H1 (cell line): ENCODE measurements around the gene GALNT17. TPM values are rescaled to one million over a fixed set of nuclear protein-coding genes. Genes with fewer than 3 reads are reported as not detected.

Experiments
- CTCF ChIA-PET: fragments of 300-600 bp; sonication (Branson Sonifier 250); formaldehyde crosslinking; loops from one replicate; lab custom pipeline; 2021; ENCODE audit not compliant: partially characterized antibody; lab: Charles Lee
- POLR2A ChIA-PET: fragments of 300-600 bp; sonication (Branson Sonifier 250); formaldehyde crosslinking; loops from one replicate; lab custom pipeline; 2021; ENCODE audit warnings: inconsistent platforms; ENCODE audit not compliant: partially characterized antibody; lab: Charles Lee
- DNase-seq, 2 experiments: peaks; one replicate each; pipeline versions ENCODE4 v3.0.0 to v3.0.0-alpha.2; 2010 to 2022; ENCODE audit warnings: low spot score in 2 of 2, low read depth in 1 of 2, mixed read lengths in 1 of 2
- FAIRE-seq: peaks from 2 replicates; lab custom pipeline; 2011; peaks lifted over from hg19 to GRCh38; lab: Jason Lieb, UNC
- H2AFZ ChIP-seq: 2 replicates; pipeline ENCODE4 v1.8.1; 2012; ENCODE audit warnings: low read length, inconsistent platforms
- H2AK5ac ChIP-seq: 2 replicates; pipeline ENCODE4 v1.6.1; 2013; ENCODE audit warnings: low read depth, low read length
- H2BK120ac ChIP-seq: replicated peaks from 2 replicates; pipeline ENCODE3; 2013; ENCODE audit warnings: low read depth, low read length, inconsistent platforms
- H2BK12ac ChIP-seq: 2 replicates; pipeline ENCODE4 v1.6.1; 2013; ENCODE audit warnings: low read depth, low read length
- H2BK15ac ChIP-seq: 2 replicates; pipeline ENCODE4 v1.6.1; 2013; ENCODE audit warnings: low read length
- H2BK20ac ChIP-seq: 2 replicates; pipeline ENCODE4 v1.6.1; 2013; ENCODE audit warnings: low read length
- H2BK5ac ChIP-seq: 2 replicates; pipeline ENCODE4 v1.6.1; 2013; ENCODE audit warnings: low read depth, low read length
- H3K14ac ChIP-seq: 2 replicates; pipeline ENCODE4 v1.6.1; 2013; ENCODE audit warnings: inconsistent platforms; ENCODE audit not compliant: insufficient read length
- H3K18ac ChIP-seq: 2 replicates; pipeline ENCODE4 v1.6.1; 2013; ENCODE audit warnings: low read length; ENCODE audit errors: extremely low read depth
- H3K23ac ChIP-seq: 2 replicates; pipeline ENCODE4 v1.6.1; 2013; ENCODE audit warnings: inconsistent platforms; ENCODE audit not compliant: insufficient read length
- H3K23me2 ChIP-seq: 2 replicates; pipeline ENCODE4 v1.6.1; 2013; ENCODE audit warnings: low read depth, low read length
- H3K27ac ChIP-seq: 2 replicates; pipeline ENCODE4 v1.6.1; 2011; ENCODE audit warnings: low read depth, low read length, inconsistent platforms
- H3K27me3 ChIP-seq, 4 experiments: replicated peaks in 1 of 4; 1 replicate in 1 of 4; 2 replicates in 3 of 4; pipeline versions ENCODE4 v1.6.1 to v1.8.1; 2011 to 2013; ENCODE audit warnings: low read length in 3 of 4, mild to moderate bottlenecking in 3 of 4, inconsistent platforms in 2 of 4, mixed read lengths in 2 of 4, moderate library complexity in 1 of 4; ENCODE audit not compliant: control insufficient read depth in 3 of 4, insufficient read depth in 3 of 4; ENCODE audit errors: extremely low read depth in 1 of 4
- H3K36me3 ChIP-seq, 4 experiments: 2 replicates each; pipeline versions ENCODE4 v1.6.1 to v1.8.1; 2011 to 2013; ENCODE audit warnings: mild to moderate bottlenecking in 4 of 4, low read length in 3 of 4, moderate library complexity in 2 of 4, control low read depth in 1 of 4, inconsistent platforms in 1 of 4; ENCODE audit not compliant: insufficient read depth in 4 of 4, control insufficient read depth in 2 of 4
- H3K4ac ChIP-seq: replicated peaks from 2 replicates; pipeline ENCODE3; 2013; ENCODE audit warnings: low read length, low read depth, mixed read lengths, inconsistent platforms; ENCODE audit not compliant: insufficient read length
- H3K4me1 ChIP-seq, 4 experiments: replicated peaks in 1 of 4; 1 replicate in 1 of 4; 2 replicates in 3 of 4; pipeline versions ENCODE4 v1.6.1 to v1.8.1; 2011 to 2013; ENCODE audit warnings: low read length in 3 of 4, inconsistent platforms in 2 of 4, mixed read lengths in 1 of 4; ENCODE audit not compliant: insufficient read depth in 4 of 4, control insufficient read depth in 3 of 4
- H3K4me2 ChIP-seq, 2 experiments: 2 replicates each; pipeline versions ENCODE4 v1.6.1 to v1.8.1; 2011 to 2013; ENCODE audit warnings: low read depth in 2 of 2, low read length in 2 of 2, control low read depth in 1 of 2, inconsistent platforms in 1 of 2, mild to moderate bottlenecking in 1 of 2; ENCODE audit not compliant: insufficient read depth in 1 of 2
- H3K4me3 ChIP-seq, 4 experiments: fragments of 200-600, 300-600 bp in 1 of 4; sonication (generic), shearing (Covaris generic), sonication (Bioruptor Twin) in 1 of 4; 2 replicates each; pipeline versions ENCODE4 v1.5.1 to v1.8.1; 2011 to 2016; ENCODE audit warnings: low read length in 4 of 4, low read depth in 3 of 4, control low read depth in 2 of 4, inconsistent platforms in 2 of 4, mild to moderate bottlenecking in 2 of 4, mixed read lengths in 1 of 4, moderate library complexity in 1 of 4; ENCODE audit not compliant: insufficient read depth in 2 of 4; ENCODE audit errors: extremely low read depth in 1 of 4
- H3K56ac ChIP-seq: replicated peaks from 2 replicates; pipeline ENCODE3; 2013; ENCODE audit warnings: low read depth, mild to moderate bottlenecking, mixed read lengths, low read length, inconsistent platforms; ENCODE audit not compliant: insufficient read length
- H3K79me1 ChIP-seq: 2 replicates; pipeline ENCODE4 v1.6.1; 2013; ENCODE audit warnings: low read depth, low read length, control low read depth
- H3K79me2 ChIP-seq, 2 experiments: 2 replicates each; pipeline versions ENCODE4 v1.6.1 to v1.8.1; 2012 to 2013; ENCODE audit warnings: low read length in 2 of 2, mild to moderate bottlenecking in 2 of 2, inconsistent platforms in 1 of 2; ENCODE audit not compliant: insufficient read depth in 2 of 2, control insufficient read depth in 1 of 2
- H3K9ac ChIP-seq, 4 experiments: replicated peaks in 1 of 4; 1 replicate in 1 of 4; 2 replicates in 3 of 4; pipeline versions ENCODE4 v1.6.1 to v1.8.1; 2011 to 2013; ENCODE audit warnings: low read depth in 3 of 4, low read length in 3 of 4, control low read depth in 2 of 4, mild to moderate bottlenecking in 2 of 4, moderate library complexity in 2 of 4, inconsistent platforms in 1 of 4; ENCODE audit errors: extremely low read depth in 1 of 4
- H3K9me3 ChIP-seq, 2 experiments: 2 replicates each; pipeline versions ENCODE4 v1.6.1 to v1.8.1; 2012 to 2013; ENCODE audit warnings: mild to moderate bottlenecking in 2 of 2, moderate library complexity in 2 of 2, control low read depth in 1 of 2, inconsistent platforms in 1 of 2, low read depth in 1 of 2, low read length in 1 of 2, mixed read lengths in 1 of 2; ENCODE audit not compliant: insufficient read depth in 2 of 2
- H4K20me1 ChIP-seq, 2 experiments: replicated peaks in 1 of 2; 2 replicates each; pipeline versions ENCODE3 to v1.8.1; 2011 to 2013; ENCODE audit warnings: inconsistent platforms in 2 of 2, low read length in 2 of 2, mild to moderate bottlenecking in 1 of 2; ENCODE audit not compliant: insufficient read depth in 2 of 2, control insufficient read depth in 1 of 2
- H4K5ac ChIP-seq: 2 replicates; pipeline ENCODE4 v1.6.1; 2013; ENCODE audit warnings: low read length, low read depth, mixed read lengths, inconsistent platforms; ENCODE audit not compliant: insufficient read length
- H4K8ac ChIP-seq: 2 replicates; pipeline ENCODE4 v1.8.0; 2013; ENCODE audit warnings: mild to moderate bottlenecking, moderate library complexity, low read length, inconsistent platforms; ENCODE audit not compliant: insufficient read depth; ENCODE audit errors: extremely low read depth
- H4K91ac ChIP-seq: replicated peaks from 2 replicates; pipeline ENCODE3; 2013; ENCODE audit warnings: low read length, mixed read lengths, inconsistent platforms; ENCODE audit not compliant: insufficient read length
- ATF3 ChIP-seq: IDR thresholded peaks from 2 replicates; pipeline ENCODE4 v1.6.1; 2011; ENCODE audit warnings: low read depth, mild to moderate bottlenecking, low read length; ENCODE audit not compliant: insufficient read depth
- CBX5 ChIP-seq: fragments of 300-800, 300-1000 bp; sonication (generic); IDR thresholded peaks from 2 replicates; pipeline ENCODE4 v1.7.1; 2016; ENCODE audit warnings: antibody characterized with exemption, low read length, low read depth
- CHD2 ChIP-seq: IDR thresholded peaks from 2 replicates; pipeline ENCODE4 v1.6.1; 2012; ENCODE audit warnings: low read length, improper control_type of control experiment
- CREB1 ChIP-seq: IDR thresholded peaks from 2 replicates; pipeline ENCODE4 v1.6.1; 2012; ENCODE audit warnings: inconsistent platforms
- CTBP2 ChIP-seq: IDR thresholded peaks from 2 replicates; pipeline ENCODE4 v1.7.0; 2011; ENCODE audit warnings: borderline replicate concordance, mild to moderate bottlenecking, moderate library complexity, mixed read lengths, low read length; ENCODE audit not compliant: insufficient read depth, insufficient read length
- E2F6 ChIP-seq: IDR thresholded peaks from 2 replicates; pipeline ENCODE4 v1.6.1; 2012; ENCODE audit warnings: inconsistent platforms
- EZH2 ChIP-seq: fragments of 200-600 bp; sonication (generic); IDR thresholded peaks from 2 replicates; pipeline ENCODE4 v1.7.1; 2012; ENCODE audit warnings: low read depth, mild to moderate bottlenecking, moderate library complexity, low read length, inconsistent platforms; ENCODE audit not compliant: severe bottlenecking
- FOSL1 ChIP-seq: IDR thresholded peaks from 2 replicates; pipeline ENCODE4 v1.6.1; 2011; ENCODE audit warnings: mild to moderate bottlenecking, low read depth, low read length, moderate library complexity; ENCODE audit not compliant: insufficient read depth
- HDAC6 ChIP-seq: IDR thresholded peaks from one replicate; pipeline ENCODE4 v1.7.1; 2012; ENCODE audit warnings: low read depth, mild to moderate bottlenecking, inconsistent platforms, low read length, moderate library complexity
- JUND ChIP-seq: IDR thresholded peaks from 2 replicates; pipeline ENCODE4 v1.6.1; 2011; ENCODE audit warnings: mild to moderate bottlenecking, improper control_type of control experiment, low read length
- KDM5A ChIP-seq: fragments of 200-600 bp; IDR thresholded peaks from 2 replicates; pipeline ENCODE4 v1.7.1; 2012; ENCODE audit warnings: mild to moderate bottlenecking, low read length, inconsistent platforms, mixed read lengths
- SP4 ChIP-seq: IDR thresholded peaks from 2 replicates; pipeline ENCODE4 v1.6.1; 2012; ENCODE audit warnings: low read length, inconsistent platforms
- YY1 ChIP-seq: IDR thresholded peaks from 2 replicates; pipeline ENCODE4 v1.6.1; 2011; ENCODE audit warnings: low read depth, mild to moderate bottlenecking, low read length
- ZNF274 ChIP-seq: IDR thresholded peaks from 2 replicates; pipeline ENCODE4 v1.7.0; 2012; ENCODE audit warnings: low read length, borderline replicate concordance; ENCODE audit errors: extremely low read depth
- WGBS, 2 experiments: shearing (Covaris generic) in 1 of 2; methylation state at CpG; one replicate each; pipeline versions ENCODE4 v1.1.6 to v1.1.7; 2013 to 2015; ENCODE audit warnings: low lambda C conversion rate in 2 of 2, mixed read lengths in 2 of 2, inconsistent platforms in 1 of 2, low coverage in 1 of 2, missing lambda C conversion rate in 1 of 2; ENCODE audit not compliant: insufficient replicate concordance in 2 of 2, insufficient coverage in 1 of 2, insufficient read length in 1 of 2; ENCODE audit errors: extremely low coverage in 1 of 2, missing lambda C conversion rate in 1 of 2; 5-methylcytosine and 5-hydroxymethylcytosine counted together
- polyA plus RNA-seq, 7 experiments: library from polyadenylated mRNA; depleted of rRNA in 3 of 7; stranded (reverse) in 5 of 7; unstranded in 2 of 7; fragments of >200 nt in 5 of 7; fragments of 200-250 nt in 2 of 7; gene quantifications; 1 replicate in 5 of 7; 2 replicates in 1 of 7; 4 replicates in 1 of 7; pipeline versions ENCODE4 v1.2.1 to v1.2.3, GENCODE V29; 2011 to 2013; ENCODE audit warnings: missing spikeins in 2 of 7, mixed read lengths in 2 of 7
- total RNA-seq: library from RNA; stranded (reverse); fragmentation: NEBNext Ultra II Directional; extraction: Animal tissue kit (Norgen Biotek cat#: 25700); gene quantifications from 2 replicates; pipeline ENCODE4 v1.2.1, GENCODE V29; 2021

GALNT17 gene
- total and polyA plus RNA-seq, 2 of the 8 experiments (the other 6 are each of a cell fraction or from before 2014, with no cell fraction given): 37.7 to 47.0 TPM

GRCh38 chr7:71638108-71638507 is 506.2 kb downstream of the GALNT17 start:
- H3K27ac ChIP-seq: no peak overlapping the region
- DNase-seq (no peak), FAIRE-seq (no peak)
- no peaks in the 10 kb centered on the region for H3K36me3 ChIP-seq
- no peak overlapping the region for H2BK120ac ChIP-seq
- no peak overlapping the region for H3K4ac ChIP-seq
- peak overlapping the region; percentile 1; the same call in 1 of the 2 replicates for H3K18ac ChIP-seq
- H2BK5ac ChIP-seq: no peak overlapping the region
- no peak overlapping the region for H4K91ac ChIP-seq
- no peak overlapping the region for H4K5ac ChIP-seq
- POLR2A ChIA-PET: no interaction called here
- H3K9me3 ChIP-seq: no peaks in the 10 kb centered on the region
- no peak overlapping the region for H3K4me2 ChIP-seq
- H3K23ac ChIP-seq: no peak overlapping the region
- no peak overlapping the region for H3K56ac ChIP-seq
- no peak overlapping the region for H2BK20ac ChIP-seq
- CTCF ChIA-PET: interaction anchor here (1.2 kb wide), 1 partner anchor 34 kb away, joined by 3 read pairs; no protein-coding TSS in a partner anchor
- no peaks in the 10 kb centered on the region for H3K27me3 ChIP-seq
- H3K79me1 ChIP-seq: no peaks in the 10 kb centered on the region
- 96% methylated on average over 1 of the region's 1 CpG; no CpG with 5 or more reads in 1 of the 2 experiments for WGBS, 2 experiments
- no peak overlapping the region for H3K4me3 ChIP-seq
- H3K14ac ChIP-seq: no peak overlapping the region
- no peak overlapping the region; the same call in 1 of the 2 replicates for H2BK15ac ChIP-seq
- H4K20me1 ChIP-seq: no peaks in the 10 kb centered on the region
- no peaks in the 10 kb centered on the region for H3K23me2 ChIP-seq
- no peaks in the 10 kb centered on the region for H3K79me2 ChIP-seq
- no peak overlapping the region for H4K8ac ChIP-seq
- no peak overlapping the region for H2BK12ac ChIP-seq
- H3K4me1 ChIP-seq: peaks cover 2 to 12% (median 6%) of the 10 kb centered on the region in 4 experiments
- H2AFZ ChIP-seq: no peak overlapping the region
- peak overlapping the region; percentile 31; the same call in 1 of the 2 replicates for H2AK5ac ChIP-seq
- H3K9ac ChIP-seq: no peak overlapping the region
- TF ChIP-seq CHD2 (no peak), HDAC6 (no peak), CREB1 (no peak), ATF3 (no peak), EZH2 (no peak), SP4 (no peak), CBX5 (no peak), CTBP2 (no peak), YY1 (no peak), FOSL1 (no peak), KDM5A (no peak), ZNF274 (no peak), E2F6 (no peak), JUND (no peak)
